OCI-M2 (cell line): ENCODE measurements around the gene CFAP46.

Source experiments
- DNase-seq: peaks from one replicate; lab custom pipeline; 2025; ENCODE audit not compliant: unreplicated experiment; lab: John Stamatoyannopoulos, UW

Gene CFAP46

DNA sequence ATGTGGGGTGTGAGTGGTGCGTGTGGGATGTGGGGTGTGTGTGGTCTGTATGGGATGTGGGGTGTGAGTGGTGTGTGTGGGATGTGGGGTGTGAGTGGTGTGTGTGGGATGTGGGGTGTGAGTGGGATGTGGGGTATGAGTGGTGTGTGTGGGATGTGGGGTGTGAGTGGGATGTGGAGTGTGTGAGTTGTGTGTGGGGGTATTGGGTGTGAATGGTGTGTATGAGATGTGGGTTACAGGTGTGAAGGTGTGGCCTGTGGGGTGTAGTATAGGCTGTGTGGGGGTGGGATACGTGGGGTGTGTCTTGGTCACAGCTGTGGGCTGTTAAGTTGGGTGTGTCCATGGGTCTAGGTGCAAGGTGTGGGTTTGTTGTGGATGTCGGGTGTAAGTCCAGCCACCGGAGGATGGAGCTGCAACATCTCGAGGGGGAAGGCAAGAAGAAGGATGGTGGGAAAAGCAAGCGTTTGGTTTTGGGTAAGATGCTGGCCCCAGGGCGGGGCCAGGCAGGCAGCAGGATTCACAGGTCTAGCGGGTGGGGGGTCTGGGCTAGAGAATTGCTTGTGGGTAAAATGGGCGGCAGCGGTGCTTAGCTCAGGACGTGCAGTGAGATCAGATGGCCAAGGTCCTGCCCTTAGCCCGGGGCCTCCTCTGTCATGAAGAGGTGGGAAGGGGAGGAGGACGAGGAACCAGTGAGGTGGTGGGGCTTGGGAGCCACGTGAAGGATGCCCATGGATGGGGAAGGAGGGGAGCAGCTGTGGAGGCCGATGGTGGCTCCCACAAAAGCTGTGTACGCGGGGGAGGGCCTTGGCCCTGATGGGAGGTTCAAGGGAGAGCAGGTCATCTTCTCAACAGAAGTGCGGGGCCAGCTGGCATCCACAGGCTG, 60.1 kb downstream of the CFAP46 start:
- no peak for DNase-seq

DNA sequence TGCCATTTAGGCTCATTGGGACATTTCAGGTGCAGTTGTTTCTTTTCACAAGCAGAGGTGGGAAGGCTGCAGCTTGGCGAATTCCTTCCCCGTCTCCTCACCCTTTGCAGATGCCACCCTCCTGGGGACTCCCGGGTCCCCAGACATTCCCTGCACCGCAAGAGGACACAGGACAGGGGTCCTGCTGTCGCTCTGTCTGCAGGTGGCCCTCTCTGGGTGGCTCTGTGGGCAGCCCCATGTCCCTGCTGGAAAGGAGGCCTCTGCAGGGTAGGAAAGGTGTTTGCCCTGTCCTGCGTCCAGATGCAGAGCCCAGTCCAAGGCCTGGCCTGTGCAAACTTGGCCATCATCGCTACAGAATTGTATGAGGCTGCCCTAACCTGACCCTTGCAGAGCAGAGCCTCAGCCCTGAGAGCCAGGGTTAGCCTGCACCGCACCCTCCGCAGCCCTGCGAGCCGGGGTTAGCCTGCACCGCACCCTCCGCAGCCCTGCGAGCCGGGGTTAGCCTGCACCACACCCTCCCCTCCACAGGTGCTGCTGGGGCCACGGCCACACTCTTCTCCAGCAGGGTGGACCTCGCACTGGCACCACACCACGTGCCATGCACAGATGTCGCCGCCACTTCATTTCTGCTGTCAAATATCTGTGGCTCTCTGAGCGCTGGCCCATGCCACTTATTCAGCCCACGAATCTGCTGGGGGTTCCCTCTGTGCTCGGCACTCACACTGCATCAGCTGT, 61.0 kb downstream of the CFAP46 start:
- no peak for DNase-seq

DNA sequence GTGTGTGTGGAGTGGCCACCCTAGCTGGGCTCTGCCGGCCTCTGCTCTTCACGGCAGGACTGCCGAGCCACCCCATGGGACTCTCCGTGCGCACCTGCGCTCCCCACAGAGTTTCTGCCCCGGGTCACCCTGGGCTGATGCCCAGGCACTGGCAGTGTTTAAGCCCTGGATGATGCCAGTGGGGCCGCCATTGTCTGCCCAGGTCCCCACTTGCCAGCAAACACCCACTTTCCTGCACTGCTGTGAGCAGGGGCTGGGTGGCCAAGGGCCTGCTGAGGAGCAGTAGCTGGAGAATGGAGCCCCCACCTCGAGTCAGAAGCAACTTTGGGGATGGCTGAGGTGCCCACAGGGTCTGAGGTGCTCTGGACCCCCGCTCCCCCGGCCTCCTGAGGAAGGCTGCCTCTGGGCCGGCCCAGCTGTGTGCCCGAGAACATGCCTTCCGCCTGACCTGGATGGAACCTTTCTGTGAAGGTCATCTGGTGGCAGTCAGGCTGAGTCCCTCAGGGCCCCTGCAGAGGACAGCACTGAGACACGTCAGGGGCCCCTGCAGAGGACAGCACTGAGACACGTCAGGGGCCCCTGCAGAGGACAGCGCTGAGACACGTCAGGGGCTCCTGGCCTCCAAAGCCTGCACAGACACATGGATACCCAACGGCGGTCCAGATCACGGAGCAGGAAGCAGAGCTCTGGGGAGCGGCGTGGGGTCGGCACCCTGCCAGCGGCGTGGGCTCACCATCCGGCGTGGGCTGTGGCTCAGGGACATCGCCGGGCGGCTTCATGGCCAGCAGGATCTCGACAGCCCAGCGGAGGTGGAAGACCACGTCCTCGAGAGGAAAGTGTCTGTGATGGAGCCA, 62.0 kb downstream of the CFAP46 start:
- no peak for DNase-seq

DNA sequence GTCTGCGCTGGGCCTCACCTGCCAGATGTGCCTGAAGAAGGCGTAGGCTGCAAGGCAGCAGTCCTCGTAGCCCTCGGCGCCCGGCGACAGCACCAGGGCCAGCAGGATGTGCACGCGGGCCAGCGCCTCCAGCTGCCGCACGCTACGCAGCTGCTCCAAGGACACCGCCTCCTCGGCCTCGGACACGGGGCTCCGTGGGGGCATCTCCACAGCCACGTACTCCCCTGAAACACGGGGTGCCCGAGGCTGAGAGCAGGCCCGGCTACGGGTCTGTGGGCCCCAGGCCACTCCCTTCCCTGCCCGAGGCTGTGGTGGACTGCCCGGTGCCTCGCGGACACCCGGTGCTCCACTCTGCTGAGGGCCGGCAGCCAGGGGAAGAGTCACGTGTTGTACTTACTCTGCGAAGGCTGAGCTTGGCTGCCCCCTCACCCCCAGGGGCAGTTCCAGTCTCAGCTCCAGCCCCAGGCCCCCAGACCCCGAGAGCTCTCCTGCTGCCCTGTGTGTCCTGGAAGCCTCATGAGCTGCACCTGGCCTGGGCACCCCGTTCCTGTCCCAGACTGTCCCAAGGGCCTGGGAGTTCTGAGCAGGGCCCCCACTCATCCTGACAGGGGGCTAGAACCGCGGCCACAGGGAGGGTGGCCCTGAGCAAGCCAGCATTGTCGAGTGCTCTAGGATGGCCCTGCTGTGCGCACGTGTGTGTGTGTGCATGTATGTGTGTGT, 62.8 kb downstream of the CFAP46 start:
- DNase-seq: no peak

DNA sequence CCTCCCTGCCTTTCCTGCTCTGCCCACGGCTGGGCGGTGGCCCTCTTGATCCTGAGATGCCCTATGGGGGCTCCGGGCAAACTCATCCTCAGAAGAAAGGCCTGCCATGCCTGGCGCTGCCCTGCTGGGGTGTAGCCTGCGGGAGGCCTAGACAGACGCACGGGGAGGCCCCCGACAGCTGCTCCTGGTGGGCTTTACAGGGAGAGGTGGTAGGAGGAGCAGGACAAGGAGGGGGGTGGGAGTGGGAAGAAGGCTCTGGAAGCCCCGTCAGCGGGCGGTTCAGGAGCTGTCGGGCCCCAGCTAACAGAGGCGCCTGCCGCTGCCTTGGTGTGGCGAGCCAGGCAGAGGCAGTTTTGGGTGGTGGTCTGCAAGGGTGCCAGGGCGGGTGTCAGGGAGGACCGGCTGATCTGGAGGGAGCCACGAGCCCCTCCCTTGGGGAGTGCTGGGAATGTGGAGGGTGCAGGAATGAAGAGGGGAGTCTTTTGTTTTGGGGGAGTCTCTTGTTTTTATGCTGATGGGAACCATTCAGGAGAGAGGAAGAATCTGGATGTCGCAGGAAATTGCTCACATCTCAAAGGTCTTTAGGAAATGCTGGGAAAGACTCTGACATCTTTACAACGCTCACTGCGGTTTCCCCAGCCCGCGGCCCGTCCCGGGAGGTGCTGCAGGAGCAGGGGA, 63.5 kb downstream of the CFAP46 start:
- DNase-seq: no peak

DNA sequence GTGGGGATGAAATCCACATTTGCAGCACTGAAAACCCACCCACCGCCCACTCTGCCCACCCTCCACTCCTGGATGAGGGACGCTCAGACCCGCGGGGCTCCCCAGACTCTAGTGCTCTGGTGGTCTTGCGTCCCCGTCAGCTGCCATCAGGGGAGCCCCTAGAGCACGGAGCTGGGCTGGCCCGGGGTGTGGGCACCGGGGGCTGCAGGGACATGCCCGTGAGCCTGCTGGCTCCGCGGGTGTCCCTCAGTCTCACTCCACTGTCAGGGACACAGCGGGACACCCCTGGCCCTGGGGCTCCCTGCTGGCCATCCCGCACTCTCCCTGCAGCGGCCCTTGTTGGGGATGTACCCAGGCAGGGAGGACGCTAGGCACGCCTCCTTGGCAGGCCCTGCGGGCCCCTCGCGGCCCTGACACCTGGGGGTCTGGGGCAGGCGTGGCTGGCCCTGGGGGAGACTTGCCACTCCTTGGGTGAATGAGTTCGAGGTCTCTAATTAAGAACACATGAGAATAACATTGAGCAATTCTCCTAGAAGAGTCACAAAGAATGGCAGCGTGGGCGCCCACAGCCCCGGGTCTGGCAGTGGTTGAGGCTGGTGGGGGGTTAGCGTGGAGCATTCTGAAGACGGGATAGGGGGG, 64.2 kb downstream of the CFAP46 start:
- DNase-seq: no peak

DNA sequence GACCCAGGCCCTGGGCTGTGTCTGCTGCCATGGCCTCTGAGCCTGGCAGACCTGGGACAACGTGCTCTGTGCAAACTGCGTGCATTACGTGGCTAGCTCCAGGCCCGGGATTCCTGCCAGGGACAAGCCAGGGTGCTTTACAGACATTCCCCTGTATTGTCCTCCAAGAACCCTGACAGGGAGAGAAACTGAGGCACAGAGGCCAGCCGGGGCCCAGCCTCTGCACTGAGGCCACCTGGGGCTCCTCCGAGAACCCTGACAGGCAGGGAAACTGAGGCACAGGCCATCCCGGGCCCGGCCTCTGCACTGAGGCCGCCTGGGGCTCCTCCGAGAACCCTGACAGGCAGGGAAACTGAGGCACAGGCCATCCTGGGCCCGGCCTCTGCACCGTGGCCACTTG, 64.9 kb downstream of the CFAP46 start:
- DNase-seq: no peak

DNA sequence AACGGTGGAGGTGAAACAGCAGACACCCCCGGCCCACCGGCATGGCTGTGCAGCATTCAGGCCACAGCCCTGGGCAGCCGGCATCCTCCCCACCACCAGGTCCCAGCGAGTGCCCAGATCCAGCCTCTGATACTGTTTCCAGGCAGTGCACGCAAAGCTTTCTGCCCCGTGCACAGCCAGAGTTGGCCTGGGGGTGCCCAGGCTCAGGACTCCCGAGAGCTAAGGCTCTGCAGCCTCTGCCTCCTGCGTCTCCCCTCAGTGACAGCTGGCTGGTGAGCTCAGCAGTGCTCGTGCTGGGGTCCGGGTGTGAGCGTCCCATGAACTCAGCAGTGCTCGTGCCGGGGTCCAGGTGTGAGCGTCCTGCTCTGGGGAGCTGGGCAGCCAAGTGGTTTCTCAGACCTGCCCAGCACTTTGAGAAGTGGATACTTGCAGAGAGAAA, 65.4 kb downstream of the CFAP46 start:
- no peak for DNase-seq

DNA sequence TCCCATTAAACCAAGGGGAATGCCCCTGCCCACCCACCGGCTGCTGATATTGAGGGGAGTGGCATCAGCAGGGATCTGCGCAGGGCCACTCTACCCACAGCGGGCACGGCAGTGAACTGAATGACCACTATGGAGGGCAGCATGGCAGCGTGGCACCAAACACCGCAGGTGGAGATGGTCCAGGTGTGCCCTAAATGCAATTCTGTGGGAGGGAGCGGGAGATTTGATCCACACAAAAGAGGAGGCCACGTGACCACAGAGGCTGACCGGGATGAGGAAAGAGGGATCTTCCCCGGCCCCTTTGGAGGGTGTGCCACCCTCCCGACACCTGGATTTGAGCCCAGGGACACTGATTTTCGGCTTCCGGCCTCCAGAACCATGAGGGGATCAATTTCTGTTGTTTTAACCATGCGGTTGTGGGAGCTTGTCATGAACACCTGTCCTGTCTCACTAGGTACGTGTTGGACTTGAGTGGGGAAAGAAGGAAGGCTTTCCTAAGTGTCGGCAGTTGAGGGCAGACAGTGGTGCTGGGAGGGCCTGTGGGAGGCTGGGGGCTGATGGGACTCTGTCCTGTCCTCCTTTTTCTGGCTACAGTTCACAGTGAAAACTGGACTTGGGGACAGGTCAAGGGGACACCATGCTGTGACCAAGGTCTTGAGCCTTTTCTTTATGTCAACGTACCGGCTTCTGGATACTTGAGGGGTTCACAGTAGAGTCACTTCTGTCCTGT, 66.1 kb downstream of the CFAP46 start:
- no peak for DNase-seq

DNA sequence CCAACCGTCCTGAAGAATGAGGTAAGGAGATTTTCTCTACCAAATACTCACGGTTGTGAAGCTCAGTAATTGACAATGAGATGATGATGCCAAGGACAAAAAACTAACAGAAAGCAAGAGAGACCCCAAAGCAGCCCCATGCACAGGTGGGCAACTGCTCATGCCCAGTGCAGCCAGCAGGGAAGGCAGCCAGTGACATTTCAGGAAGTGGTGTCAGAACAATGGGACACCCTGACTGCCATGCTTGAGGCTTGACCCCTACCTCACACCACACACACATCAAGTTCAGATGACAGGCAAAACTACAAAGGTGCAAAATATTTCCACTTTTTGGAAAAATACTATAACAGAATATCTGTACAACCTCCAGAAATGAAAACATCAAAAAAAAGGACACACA, 66.9 kb downstream of the CFAP46 start:
- no peak for DNase-seq

DNA sequence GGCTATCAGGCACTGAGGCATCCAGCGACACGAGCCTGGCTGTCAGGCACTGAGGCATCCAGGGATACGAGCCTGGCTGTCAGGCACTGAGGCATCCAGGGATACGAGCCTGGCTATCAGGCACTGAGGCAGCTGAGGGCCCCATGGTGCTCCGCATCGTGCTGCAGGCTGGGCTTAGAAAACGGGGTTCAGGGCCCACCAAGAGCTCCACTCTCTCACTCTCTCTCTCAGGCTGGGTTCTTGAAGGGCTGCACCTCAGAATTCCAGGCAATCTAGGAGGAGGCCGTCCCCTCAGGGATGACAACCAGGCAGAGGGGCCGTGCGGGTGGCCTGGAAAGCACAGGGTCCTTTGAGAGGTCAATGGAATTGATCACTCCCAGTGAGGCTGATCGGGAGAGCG, 69.0 kb downstream of the CFAP46 start:
- DNase-seq: no peak

DNA sequence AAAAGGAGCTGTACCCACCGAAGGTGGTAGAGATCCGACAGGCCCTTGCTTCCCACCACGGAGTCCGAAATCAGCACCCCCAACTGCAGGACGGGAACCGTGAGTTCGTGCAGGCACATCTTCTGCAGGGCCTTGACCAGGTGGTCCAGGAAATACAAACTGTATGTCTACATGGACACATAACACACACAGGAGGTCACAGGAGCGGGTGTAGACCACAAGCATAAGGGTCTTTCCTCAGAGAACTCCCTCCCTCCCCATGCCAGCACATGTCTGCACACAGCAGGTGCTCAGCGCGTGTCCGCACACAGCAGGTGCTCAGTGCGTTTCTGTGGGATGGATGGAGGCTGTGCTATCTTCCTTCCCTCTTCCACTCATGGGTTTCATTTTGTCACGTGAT, 69.7 kb downstream of the CFAP46 start:
- no peak for DNase-seq

DNA sequence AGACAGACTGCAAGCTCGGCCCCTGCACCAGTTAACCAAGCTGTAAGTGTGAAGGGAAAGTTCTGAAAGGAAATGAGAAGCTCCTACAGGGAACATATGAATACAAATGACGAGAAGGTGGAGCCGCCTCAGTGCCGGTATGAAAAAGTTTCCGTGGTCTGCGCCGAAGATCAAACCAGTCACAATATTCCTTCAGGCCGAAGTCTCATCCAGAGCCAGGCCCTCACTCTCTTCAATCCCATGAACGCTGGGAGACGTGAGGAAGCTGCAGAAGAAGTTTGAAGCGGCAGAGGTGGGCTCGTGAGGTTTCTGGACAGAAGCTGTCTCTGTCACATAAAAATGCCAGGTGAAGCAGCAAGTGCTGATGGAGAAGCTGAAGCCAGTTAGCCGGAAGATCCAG, 71.9 kb downstream of the CFAP46 start:
- no peak for DNase-seq

DNA sequence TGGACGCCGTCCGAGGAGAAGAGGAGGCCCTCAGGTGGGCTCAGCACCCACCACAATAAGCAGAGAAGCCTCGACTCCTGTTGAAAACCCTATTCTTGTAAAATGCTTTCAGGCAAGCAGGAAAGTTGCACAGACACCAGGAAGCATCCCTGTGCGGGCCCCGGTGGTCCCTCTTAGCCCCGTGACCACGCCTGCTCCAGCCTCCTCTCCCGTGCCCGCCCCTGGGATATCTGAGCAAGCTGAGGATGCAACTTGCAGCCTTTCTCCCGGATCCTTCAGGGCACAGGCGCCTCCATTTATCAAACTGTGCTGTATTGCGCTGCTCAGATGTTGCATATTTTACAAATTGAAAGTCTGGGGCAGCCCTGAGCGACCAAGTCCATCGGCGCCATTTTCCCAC, 72.7 kb downstream of the CFAP46 start:
- no peak for DNase-seq

DNA sequence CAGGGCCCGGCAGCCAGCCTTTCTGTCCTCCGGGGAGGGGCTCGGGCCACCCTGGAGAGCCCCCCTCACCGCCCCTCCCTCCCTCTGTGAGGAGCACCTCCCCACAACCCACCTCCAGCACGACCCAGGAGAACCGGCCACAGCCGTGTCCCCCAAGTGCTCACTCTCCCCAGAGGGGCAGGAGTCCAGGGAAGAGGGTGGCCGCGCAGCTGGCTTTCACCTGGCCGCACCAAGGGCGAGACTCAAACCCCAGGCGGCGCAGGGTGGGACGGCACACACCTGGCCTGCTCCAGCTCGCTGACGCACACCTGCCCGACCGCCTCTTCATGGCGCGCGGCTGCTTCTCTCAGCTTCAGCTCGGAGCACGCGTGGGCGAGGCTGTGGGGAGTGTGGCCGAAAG, 73.4 kb downstream of the CFAP46 start:
- no peak for DNase-seq

DNA sequence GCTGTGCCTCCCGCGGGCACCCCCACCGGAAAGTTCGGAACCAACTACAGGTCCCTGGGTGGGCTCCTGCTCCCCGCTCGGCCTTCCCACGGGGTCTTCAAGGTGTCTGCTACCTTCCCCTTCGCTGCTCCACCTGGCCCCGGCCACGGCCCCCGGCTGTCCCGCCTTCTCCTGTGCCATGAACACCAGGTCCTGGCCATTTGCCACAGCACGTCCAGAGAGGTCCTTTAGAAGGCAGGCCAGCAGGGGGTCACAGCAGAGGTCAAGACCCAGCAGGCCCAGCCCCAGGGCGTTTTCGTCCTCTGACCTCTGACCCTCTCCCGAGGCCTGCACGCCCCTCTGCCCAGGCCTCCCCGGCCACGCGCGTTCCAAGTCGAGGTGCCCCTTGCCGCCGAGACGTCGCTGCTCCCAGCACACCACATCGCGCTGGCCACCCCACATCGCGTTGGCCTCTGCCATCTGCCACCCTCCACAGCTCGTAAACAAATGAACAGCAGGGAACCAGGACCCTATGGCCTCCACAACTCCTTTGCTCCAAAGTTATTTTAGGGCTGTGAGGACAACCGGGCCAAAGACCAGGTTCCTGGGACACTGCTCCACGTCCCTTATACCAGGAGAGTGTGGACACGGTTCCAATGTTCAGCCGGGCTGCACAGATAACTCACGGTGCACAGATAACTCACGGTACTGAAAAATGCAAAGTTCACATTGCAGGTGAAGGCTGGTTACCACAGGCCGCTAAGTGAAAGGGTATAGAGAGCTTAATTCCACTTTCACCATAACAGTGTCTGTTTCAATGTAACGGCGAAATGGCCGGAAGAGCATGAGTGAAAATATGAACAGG, 74.3 kb downstream of the CFAP46 start:
- no peak for DNase-seq

DNA sequence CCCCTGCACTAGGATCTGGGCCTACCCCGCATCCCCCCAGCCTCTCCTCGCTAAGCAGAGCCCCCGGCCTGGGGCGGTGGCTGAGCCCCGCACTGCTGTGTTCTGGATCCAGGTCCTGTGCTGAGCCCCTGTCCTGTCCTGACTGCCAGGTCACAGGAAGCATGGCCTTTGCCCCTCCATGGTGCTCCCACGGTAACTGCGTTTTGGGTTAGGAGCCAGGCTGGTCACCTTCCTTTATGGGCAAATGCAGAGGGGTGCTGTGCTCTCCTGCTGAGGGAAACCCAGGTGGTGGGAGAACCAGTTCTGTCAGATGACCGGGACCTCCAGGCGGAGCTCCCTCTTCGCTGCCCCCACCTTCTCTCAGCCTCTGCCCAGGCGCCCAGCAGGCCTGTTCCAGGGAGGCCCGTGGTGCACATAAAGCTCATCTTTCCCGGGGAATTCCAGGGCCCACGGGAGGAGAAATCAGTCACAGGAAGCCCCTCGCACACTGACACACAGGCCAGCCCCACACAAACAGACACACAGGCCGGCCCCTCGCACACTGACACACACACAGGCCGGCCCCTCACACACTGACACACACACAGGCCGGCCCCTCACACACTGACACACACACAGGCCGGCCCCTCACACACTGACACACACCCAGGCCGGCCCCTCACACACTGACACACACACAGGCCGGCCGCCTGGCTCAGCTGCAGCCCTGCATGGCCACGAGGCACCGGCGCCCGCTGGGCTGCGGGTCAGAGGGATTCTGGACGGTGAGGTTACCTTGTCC, 75.6 kb downstream of the CFAP46 start:
- DNase-seq: no peak
